GM23338 (cell line): ENCODE results near the gene THSD7A. TPM values are rescaled to one million over a fixed set of nuclear protein-coding genes. Genes with fewer than 3 reads are reported as not detected.

ENCODE experiments used
- ATAC-seq: fragments of 200-7000 bp; cut with Tn5 transposase; 3 replicates; pipeline ENCODE4 v1.9.1; 2020
- DNase-seq: peaks from one replicate; pipeline ENCODE4 v3.0.0-alpha.2; 2015; ENCODE audit warnings: low spot score
- H2AFZ ChIP-seq: fragments of 200-600 bp; sonication (generic); 2 replicates; pipeline ENCODE4 v1.8.0; 2016; ENCODE audit warnings: antibody characterized with exemption, mild to moderate bottlenecking, moderate library complexity
- H3F3A ChIP-seq: fragments of 200-600 bp; sonication (generic); replicated peaks from 2 replicates; pipeline ENCODE4 v1.8.0; 2017; ENCODE audit warnings: antibody characterized with exemption, mixed run types, low read depth
- H3K27ac ChIP-seq: fragments of 200-600 bp; sonication (generic); 2 replicates; pipeline ENCODE4 v1.6.1; 2016; ENCODE audit warnings: low read depth
- H3K27me3 ChIP-seq: fragments of 200-600 bp; sonication (generic); 2 replicates; pipeline ENCODE4 v1.8.0; 2016; ENCODE audit warnings: mild to moderate bottlenecking, mixed run types, moderate library complexity; ENCODE audit not compliant: insufficient read depth
- H3K36me3 ChIP-seq: fragments of 200-600 bp; sonication (generic); 2 replicates; pipeline ENCODE4 v1.8.0; 2016; ENCODE audit warnings: mild to moderate bottlenecking; ENCODE audit not compliant: insufficient read depth
- H3K4me1 ChIP-seq: fragments of 200-600 bp; sonication (generic); 2 replicates; pipeline ENCODE4 v1.8.0; 2016; ENCODE audit warnings: mild to moderate bottlenecking, moderate library complexity; ENCODE audit not compliant: insufficient read depth
- H3K4me2 ChIP-seq: fragments of 200-600 bp; sonication (generic); 2 replicates; pipeline ENCODE4 v1.7.1; 2017; ENCODE audit warnings: mixed run types
- H3K4me3 ChIP-seq: fragments of 200-600 bp; sonication (generic); 2 replicates; pipeline ENCODE4 v1.6.1; 2016; ENCODE audit warnings: mixed run types
- H3K79me2 ChIP-seq: fragments of 200-600 bp; sonication (generic); replicated peaks from 2 replicates; pipeline ENCODE4 v1.8.0; 2017; ENCODE audit warnings: mild to moderate bottlenecking; ENCODE audit not compliant: insufficient read depth
- H3K9me2 ChIP-seq: fragments of 200-600 bp; sonication (generic); 2 replicates; pipeline ENCODE4 v1.8.0; 2017; ENCODE audit not compliant: insufficient read depth
- H4K20me1 ChIP-seq: fragments of 200-600 bp; sonication (generic); replicated peaks from 2 replicates; pipeline ENCODE4 v1.8.0; 2017; ENCODE audit warnings: mild to moderate bottlenecking; ENCODE audit not compliant: insufficient read depth
- H3K27ac Mint-ChIP-seq: 2 replicates; pipeline ENCODE4 v1.8.0; 2020; ENCODE audit warnings: inconsistent platforms, mild to moderate bottlenecking, moderate library complexity, mixed read lengths
- H3K27me3 Mint-ChIP-seq: 3 replicates; pipeline ENCODE4 v1.8.0; 2022; ENCODE audit warnings: low read depth, mild to moderate bottlenecking, moderate library complexity, mixed read lengths, inconsistent platforms; ENCODE audit not compliant: insufficient read depth, poor library complexity
- H3K36me3 Mint-ChIP-seq: 3 replicates; pipeline ENCODE4 v1.8.0; 2021; ENCODE audit warnings: low read depth, mild to moderate bottlenecking, inconsistent platforms, moderate library complexity, mixed read lengths
- H3K4me1 Mint-ChIP-seq: 3 replicates; pipeline ENCODE4 v1.8.0; 2020; ENCODE audit warnings: mild to moderate bottlenecking, inconsistent platforms, mixed read lengths
- H3K4me3 Mint-ChIP-seq: 3 replicates; pipeline ENCODE4 v1.8.0; 2021; ENCODE audit warnings: moderate library complexity, mild to moderate bottlenecking, inconsistent platforms, mixed read lengths
- H3K9me3 Mint-ChIP-seq: 3 replicates; pipeline ENCODE4 v1.8.0; 2020; ENCODE audit warnings: moderate library complexity, mild to moderate bottlenecking, inconsistent platforms, mixed read lengths
- CREB1 ChIP-seq: fragments of 250-450 bp; sonication (Bioruptor Pico); IDR thresholded peaks from 2 replicates; pipeline ENCODE4 v1.5.0; 2020; ENCODE audit warnings: low read depth, mild to moderate bottlenecking, moderate library complexity
- EZH2 ChIP-seq: fragments of 200-600 bp; sonication (generic); IDR thresholded peaks from one replicate; pipeline ENCODE4 v1.8.0; 2017; ENCODE audit warnings: antibody characterized with exemption, mild to moderate bottlenecking, low read depth; ENCODE audit not compliant: unreplicated experiment
- EZH2phosphoT487 ChIP-seq: fragments of 200-600 bp; sonication (generic); IDR thresholded peaks from one replicate; pipeline ENCODE4 v1.8.1; 2018; ENCODE audit warnings: antibody characterized with exemption; ENCODE audit not compliant: unreplicated experiment
- JUNB ChIP-seq: IDR thresholded peaks from one replicate; pipeline ENCODE4 v1.6.1; 2016; ENCODE audit warnings: antibody characterized with exemption; ENCODE audit not compliant: unreplicated experiment
- NANOG ChIP-seq: IDR thresholded peaks from 2 replicates; pipeline ENCODE4 v1.6.1; 2016; ENCODE audit warnings: antibody characterized with exemption, borderline replicate concordance
- POLR2AphosphoS5 ChIP-seq: IDR thresholded peaks from 2 replicates; pipeline ENCODE4 v1.6.1; 2016; ENCODE audit warnings: antibody characterized with exemption, low read depth
- STAT1 ChIP-seq: IDR thresholded peaks from one replicate; pipeline ENCODE4 v1.6.1; 2016; ENCODE audit warnings: antibody characterized with exemption; ENCODE audit not compliant: unreplicated experiment
- ZNF114 ChIP-seq: fragments of 250-450 bp; sonication (Bioruptor Pico); IDR thresholded peaks from 2 replicates; pipeline ENCODE4 v1.5.0; 2020; ENCODE audit warnings: mild to moderate bottlenecking, moderate library complexity
- ZNF331 ChIP-seq: fragments of 250-450 bp; sonication (Bioruptor Pico); IDR thresholded peaks from 2 replicates; pipeline ENCODE4 v1.5.0; 2020; ENCODE audit warnings: low read depth, mild to moderate bottlenecking, moderate library complexity
- polyA plus RNA-seq: library from polyadenylated mRNA; unstranded; fragments of >200 nt; fragmentation: Nextera tagmentation; extraction: Ambion mirVana; gene quantifications from 2 replicates; pipeline ENCODE4 v1.2.1, GENCODE V29; 2016
- total RNA-seq: library from RNA; depleted of rRNA; stranded (reverse); fragments of >200 nt; shearing (Covaris generic); gene quantifications from 2 replicates; pipeline ENCODE4 v1.2.3, GENCODE V29; 2014
- TF ChIP-seq, protein P1 (sequence below): IDR thresholded peaks from one replicate; pipeline ENCODE4 v1.6.1; 2018; ENCODE audit warnings: antibody characterized with exemption; ENCODE audit not compliant: unreplicated experiment
- TF ChIP-seq, protein P2 (sequence below), 2 experiments: fragments of 200-600 bp in 1 of 2; sonication (generic) in 1 of 2; conservative IDR thresholded peaks; 2 replicates each; pipeline versions ENCODE4 v1.5.1 to v1.6.1; 2016 to 2017; ENCODE audit warnings: antibody characterized with exemption in 2 of 2, low read depth in 2 of 2, mild to moderate bottlenecking in 2 of 2, moderate library complexity in 1 of 2
- TF ChIP-seq, protein P3 (sequence below): IDR thresholded peaks from 2 replicates; pipeline ENCODE4 v1.6.1; 2016; ENCODE audit warnings: antibody characterized with exemption

The THSD7A gene
- total and polyA plus RNA-seq, 2 experiments from 2014 or later: 1.3 to 2.1 TPM

DNA sequence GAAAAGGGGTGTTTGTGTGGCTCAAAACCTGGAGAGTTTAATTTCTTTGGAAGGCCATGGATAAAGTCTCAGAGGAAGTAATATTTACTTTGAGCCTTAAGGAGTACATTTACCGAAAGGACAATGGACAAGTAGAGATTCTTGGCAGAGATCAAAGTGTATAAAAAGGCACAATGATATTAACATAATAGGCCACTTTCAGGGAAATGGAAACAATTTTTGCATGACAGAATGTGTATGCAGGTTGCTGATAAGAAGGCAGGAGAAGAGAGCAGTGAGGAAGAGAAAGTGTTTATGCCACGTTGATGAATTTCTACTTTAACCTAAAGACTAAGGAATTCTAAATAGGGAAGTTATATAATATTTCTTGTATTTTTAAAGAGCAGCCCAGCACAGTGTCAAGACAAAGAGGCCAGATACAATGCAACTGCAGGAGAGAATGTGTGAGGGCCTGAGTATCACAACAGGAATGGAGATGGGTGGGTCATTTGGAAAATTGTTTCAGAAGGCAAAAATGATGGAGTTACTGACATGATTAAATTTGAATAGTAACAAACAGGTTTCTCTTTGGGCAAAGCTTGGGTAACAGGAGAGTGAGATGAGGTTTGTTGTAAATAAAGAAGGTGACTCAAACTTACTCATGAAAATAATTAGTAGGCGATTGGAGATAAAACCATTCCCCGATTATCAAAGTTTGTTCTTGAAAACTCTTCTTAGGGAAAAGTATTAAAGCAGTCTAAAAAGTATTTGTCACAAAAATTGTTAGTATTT, 84.1 kb downstream of the THSD7A start (continued):
- TF ChIP-seq ZNF331 (CRISPR knock-in tag): no peak
- TF ChIP-seq ZNF114 (CRISPR knock-in tag): no peak
- TF ChIP-seq, protein P1, sequence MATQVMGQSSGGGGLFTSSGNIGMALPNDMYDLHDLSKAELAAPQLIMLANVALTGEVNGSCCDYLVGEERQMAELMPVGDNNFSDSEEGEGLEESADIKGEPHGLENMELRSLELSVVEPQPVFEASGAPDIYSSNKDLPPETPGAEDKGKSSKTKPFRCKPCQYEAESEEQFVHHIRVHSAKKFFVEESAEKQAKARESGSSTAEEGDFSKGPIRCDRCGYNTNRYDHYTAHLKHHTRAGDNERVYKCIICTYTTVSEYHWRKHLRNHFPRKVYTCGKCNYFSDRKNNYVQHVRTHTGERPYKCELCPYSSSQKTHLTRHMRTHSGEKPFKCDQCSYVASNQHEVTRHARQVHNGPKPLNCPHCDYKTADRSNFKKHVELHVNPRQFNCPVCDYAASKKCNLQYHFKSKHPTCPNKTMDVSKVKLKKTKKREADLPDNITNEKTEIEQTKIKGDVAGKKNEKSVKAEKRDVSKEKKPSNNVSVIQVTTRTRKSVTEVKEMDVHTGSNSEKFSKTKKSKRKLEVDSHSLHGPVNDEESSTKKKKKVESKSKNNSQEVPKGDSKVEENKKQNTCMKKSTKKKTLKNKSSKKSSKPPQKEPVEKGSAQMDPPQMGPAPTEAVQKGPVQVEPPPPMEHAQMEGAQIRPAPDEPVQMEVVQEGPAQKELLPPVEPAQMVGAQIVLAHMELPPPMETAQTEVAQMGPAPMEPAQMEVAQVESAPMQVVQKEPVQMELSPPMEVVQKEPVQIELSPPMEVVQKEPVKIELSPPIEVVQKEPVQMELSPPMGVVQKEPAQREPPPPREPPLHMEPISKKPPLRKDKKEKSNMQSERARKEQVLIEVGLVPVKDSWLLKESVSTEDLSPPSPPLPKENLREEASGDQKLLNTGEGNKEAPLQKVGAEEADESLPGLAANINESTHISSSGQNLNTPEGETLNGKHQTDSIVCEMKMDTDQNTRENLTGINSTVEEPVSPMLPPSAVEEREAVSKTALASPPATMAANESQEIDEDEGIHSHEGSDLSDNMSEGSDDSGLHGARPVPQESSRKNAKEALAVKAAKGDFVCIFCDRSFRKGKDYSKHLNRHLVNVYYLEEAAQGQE: no peak
- no peak for TF ChIP-seq STAT1
- TF ChIP-seq, protein P2, sequence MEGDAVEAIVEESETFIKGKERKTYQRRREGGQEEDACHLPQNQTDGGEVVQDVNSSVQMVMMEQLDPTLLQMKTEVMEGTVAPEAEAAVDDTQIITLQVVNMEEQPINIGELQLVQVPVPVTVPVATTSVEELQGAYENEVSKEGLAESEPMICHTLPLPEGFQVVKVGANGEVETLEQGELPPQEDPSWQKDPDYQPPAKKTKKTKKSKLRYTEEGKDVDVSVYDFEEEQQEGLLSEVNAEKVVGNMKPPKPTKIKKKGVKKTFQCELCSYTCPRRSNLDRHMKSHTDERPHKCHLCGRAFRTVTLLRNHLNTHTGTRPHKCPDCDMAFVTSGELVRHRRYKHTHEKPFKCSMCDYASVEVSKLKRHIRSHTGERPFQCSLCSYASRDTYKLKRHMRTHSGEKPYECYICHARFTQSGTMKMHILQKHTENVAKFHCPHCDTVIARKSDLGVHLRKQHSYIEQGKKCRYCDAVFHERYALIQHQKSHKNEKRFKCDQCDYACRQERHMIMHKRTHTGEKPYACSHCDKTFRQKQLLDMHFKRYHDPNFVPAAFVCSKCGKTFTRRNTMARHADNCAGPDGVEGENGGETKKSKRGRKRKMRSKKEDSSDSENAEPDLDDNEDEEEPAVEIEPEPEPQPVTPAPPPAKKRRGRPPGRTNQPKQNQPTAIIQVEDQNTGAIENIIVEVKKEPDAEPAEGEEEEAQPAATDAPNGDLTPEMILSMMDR (conservative IDR thresholded peaks at IDR 0.05; ENCODE audit: low read depth in 2 of 2): no peak
- no peak for TF ChIP-seq EZH2phosphoT487
- TF ChIP-seq NANOG: no peak
- TF ChIP-seq POLR2AphosphoS5: no peak
- TF ChIP-seq, protein P3, sequence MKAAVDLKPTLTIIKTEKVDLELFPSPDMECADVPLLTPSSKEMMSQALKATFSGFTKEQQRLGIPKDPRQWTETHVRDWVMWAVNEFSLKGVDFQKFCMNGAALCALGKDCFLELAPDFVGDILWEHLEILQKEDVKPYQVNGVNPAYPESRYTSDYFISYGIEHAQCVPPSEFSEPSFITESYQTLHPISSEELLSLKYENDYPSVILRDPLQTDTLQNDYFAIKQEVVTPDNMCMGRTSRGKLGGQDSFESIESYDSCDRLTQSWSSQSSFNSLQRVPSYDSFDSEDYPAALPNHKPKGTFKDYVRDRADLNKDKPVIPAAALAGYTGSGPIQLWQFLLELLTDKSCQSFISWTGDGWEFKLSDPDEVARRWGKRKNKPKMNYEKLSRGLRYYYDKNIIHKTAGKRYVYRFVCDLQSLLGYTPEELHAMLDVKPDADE: no peak
- TF ChIP-seq EZH2: no peak

- no peaks in the 10 kb centered on the region for H3K9me2 ChIP-seq
- Mint-ChIP-seq H3K9me3 (no peaks in the 10 kb centered on the region), H3K27me3 (no peaks in the 10 kb centered on the region), H3K4me3 (no peak overlapping the region), H3K27ac (no peak overlapping the region), H3K36me3 (no peaks in the 10 kb centered on the region), H3K4me1 (peaks cover 5% of the 10 kb centered on the region; the same call in 1 of the 3 replicates)
- no peaks in the 10 kb centered on the region for H3K4me1 ChIP-seq
- DNase-seq: no peak
- no peak for ATAC-seq
- no peaks in the 10 kb centered on the region for H4K20me1 ChIP-seq
- no peaks in the 10 kb centered on the region for H3K27me3 ChIP-seq
- no peak overlapping the region for H3K4me2 ChIP-seq
- H3F3A ChIP-seq: no peaks in the 10 kb centered on the region
- no peaks in the 10 kb centered on the region for H3K36me3 ChIP-seq
- no peak overlapping the region for H3K27ac ChIP-seq
- H2AFZ ChIP-seq: no peak overlapping the region
- H3K4me3 ChIP-seq: no peak overlapping the region
- H3K79me2 ChIP-seq: no peaks in the 10 kb centered on the region
- TF ChIP-seq EZH2phosphoT487 (no peak), CREB1 (CRISPR knock-in tag) (no peak), STAT1 (no peak), EZH2 (no peak), POLR2AphosphoS5 (no peak), NANOG (no peak), JUNB (no peak)
- TF ChIP-seq, protein P3: no peak
- TF ChIP-seq, protein P1: no peak
These were observed 85.4 kb downstream of the THSD7A start for GRCh38 chr7:11746591-11746990.
